Activated effector memory CD4-positive, alpha-beta T cell treated with Interleukin-2 at 50 U/mL for 16 hours (primary cell): ENCODE data around the gene MYT1.

ENCODE experiments used
- DNase-seq: peaks from one replicate; pipeline ENCODE4 v3.0.0-alpha.2; 2020

MYT1 gene

DNA sequence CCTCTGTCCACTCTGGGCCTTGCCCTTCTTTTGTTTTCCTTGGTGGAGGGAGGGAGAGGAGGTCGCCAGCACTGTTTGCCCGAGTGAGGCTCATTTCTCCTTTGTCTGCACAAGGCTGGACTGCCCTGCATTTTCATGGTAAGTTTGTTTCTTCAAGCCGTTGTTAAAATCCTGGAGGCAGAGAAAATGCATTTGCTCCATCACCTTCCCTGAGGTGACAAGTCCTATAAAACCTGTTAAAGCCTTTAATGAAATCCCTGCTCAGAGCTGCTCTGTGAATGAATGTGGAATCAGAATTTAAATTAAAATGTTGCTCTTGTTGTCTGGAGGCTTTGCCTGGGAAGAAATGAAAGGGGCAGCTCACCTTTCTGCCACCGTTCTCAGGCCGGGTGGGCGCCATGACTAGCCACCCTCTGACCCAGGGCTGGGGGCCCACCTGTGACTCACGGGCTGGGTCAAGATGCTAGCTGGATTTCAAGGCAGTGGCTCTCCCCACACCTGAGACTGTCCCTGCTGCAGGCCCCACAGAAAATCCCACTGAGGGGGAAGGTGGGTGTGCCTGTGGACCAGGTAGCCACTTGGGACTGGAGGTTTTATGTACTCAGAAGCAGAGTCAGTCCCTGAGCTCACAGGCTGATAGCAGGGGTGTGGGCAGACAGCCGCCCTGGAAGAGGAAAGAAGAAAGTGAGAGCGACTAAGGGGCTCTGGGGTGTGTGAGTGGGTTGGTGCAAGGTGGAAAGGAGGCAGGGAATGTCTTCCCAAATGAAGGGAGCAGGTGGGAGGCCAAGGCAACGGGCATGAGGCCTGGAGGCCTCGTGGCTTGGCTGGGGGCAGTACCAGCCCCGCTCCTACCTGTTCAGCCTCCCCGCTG lies 24.0 kb upstream of the MYT1 start:
- no peak for DNase-seq

DNA sequence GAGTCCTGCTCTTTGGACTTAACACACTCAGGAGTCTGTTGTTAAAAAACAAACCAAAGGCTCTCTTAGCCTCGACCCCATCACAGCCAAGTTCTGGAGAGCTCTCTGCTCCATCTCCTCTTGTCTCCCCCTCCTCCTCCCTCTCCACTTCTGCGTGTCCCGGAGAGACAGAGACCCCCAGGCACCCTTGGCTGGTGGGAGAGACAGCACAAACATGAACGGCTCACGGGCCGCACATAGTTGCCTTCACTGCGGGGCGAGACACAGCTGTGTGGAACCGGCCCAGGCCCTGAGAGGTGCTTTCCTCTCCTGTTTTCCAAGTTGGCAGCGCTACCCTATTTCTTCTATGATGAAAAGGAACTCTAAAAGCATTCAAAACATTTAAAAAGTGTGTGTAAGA lies 23.3 kb upstream of the MYT1 start:
- no peak for DNase-seq

DNA sequence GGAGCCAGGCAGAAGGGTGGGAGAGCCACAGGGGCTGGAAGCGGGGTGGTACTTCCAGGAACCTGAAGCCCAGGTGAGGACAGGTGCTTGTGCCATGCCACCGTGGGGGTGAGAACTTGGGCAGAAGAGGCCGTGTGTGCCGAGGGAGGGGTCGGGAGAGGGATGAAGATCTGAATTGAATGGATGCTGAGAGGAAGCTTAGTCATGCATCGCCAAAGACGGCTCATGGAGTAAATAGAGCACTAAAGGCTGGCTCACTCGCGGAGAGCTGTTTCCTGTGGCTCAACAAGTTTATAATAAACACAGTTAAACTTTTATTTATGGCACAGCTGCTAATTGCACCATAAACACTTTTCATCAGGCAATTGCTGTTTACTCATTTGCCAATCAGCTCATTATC lies 21.7 kb upstream of the MYT1 start:
- no peak for DNase-seq

DNA sequence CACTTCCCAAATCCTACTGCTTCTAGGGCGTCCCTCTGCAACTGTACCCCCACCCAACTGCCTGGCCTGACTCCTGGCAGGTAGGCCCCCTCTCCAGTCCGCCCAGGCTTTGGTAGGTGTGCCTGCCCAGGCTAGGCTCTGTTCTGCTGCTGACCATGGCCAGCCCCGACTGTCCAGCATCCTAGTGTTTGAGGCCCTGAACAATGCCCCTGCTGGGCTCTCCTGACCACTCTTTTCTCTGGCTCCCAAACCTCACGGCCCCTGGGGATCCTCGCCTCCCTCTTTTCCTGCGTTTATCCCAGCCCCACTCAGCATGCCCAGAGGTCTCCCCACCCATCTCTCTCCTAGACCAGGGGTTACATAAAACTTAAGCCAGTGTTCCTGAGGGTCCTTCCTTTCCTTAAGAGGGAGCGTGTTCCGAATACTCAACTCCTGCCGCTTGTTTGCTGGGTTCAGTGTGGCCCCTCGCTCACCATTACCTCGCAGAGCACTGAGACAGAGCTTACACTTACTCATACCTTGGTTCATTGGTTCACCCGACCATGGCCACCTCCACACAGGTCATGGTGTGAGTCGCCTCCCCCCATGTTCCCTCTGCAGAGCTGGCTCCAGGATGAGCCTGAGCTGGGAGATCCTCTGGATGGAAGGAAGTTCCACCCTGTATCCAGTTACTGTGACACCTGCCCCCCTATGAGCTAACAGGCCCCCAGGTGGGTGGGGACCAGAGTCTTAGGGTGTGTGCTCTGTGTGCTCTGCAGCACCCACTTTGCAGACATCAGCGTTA lies 21.0 kb upstream of the MYT1 start:
- DNase-seq: no peak

DNA sequence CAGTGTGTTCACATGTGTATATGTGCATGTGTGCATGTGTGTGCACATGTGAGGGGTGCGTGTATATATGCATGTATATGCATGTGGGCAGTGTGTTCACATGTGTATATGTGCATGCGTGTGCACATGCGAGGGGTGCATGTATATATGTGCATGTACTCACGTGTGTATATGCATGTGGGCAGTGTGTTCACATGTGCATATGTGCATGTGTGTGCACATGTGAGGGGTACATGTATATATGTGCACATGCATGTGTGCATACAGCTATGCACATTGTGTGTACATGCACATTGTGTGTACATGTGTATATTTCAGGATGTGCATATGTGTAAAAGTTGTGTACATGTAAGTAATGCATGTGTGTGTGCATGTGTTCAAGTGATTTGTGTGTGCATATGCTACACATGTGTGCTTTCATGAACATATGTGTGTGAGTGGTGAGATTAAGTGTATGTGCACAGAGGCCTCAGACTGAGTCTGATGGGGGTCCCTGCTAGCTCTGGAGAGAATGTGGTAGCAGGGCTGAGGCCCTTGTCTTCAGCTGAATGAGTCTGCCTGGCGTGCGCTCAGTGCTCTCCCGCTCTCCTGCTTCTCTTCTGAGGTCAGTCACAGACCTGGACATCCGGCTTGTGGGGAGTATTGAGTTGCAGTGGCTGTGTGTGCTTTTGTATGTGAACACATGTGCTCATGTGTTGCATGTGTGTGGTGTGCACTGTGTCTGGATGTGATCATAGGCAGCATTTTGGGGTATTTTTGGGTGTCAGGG lies 19.9 kb upstream of the MYT1 start:
- no peak for DNase-seq

DNA sequence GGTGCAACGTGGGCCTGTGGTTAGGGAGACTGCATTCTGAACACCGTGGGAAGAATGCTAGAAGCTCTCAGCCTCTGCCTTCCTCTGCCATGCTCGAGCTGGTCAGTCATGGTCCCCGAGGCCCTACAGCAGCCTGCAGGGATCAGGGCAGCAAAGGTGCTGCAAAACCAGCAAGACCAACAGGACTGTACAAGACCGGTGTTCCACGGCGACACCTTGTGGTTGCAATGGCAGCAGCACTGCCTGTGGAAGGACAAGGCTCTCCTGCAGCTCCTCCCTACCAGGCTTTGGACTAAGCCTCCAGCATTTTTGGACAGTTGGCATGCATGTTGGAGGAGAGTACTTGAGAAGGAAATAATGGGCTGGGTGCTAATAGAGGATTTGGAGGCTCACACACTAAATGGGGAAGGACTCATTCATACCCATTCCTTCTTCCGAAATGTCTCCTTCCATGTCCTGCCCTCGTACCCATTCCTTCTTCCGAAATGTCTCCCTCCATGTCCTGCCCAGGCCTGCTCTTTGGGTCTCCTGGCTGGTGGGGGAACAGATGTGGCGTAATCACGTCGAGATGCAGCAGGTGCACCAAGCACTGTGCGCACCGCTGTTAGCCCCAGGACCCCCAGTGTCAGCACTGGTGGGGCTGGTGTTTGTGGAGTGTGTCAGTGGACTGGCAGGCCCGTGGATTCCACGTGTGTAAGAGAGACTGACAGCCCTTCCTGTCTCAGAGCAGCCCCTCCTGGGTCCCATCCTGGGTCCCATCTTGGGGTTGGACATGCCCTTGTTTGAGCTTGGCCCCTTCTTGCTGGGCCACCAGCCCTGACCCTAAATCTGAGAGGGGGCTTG lies 18.6 kb upstream of the MYT1 start:
- no peak for DNase-seq

DNA sequence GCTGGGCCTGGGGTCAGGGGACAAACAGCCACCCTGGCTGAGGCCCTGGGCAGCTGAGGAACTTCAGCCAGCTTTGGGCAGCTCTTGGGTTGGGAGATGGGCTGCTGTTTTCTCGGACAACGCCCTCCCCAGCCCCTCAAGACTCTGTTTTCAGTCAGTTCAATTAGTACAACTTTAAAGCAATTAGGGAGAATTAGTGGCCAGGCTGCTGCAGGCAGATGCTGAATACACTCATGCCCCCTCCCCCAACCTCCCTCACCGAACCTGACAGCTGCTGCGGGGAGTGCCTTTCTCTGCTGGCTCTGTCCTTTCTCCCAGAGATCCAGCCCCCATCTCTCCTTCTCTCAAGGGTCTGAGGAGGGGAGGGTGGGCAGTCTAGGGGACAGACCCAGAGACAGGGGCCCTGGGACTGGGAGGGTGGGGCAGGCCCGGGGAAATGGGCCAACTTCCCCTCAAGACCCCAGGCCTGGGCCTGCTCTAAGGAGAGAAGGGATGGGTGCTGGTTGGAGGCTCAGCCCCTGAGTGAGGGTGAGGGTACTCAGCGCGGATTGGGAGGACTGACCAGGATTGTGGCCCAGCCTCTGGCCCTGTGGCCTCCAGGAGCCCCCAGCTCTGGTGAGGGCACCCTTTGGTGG lies 17.8 kb upstream of the MYT1 start:
- DNase-seq: no peak

DNA sequence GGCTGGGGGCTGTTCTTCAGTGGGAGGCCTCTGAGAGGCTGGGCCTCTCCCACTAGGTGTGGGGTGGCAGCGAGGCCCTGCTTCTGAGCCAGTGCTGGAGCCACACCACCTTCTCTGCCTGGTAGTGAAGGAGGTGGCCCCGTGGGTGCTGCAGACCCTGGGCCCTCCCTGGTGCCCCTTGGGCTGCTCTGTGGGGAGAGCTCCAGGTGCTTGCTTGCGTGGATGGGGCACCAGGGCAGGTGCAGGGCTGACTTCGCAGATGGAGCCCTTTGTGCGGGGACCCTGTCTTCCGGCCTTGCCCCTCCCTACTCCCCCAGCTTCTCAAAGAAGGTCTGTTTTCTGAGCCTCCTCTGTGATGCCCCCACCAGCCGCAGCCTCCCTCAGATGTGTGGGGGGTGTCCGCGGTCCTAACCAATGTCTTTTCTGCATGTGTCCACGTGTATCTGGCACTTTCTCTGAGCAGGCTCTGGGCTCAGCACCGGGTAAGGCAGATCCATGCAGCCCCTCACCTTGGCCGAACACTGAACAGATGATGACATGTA lies 17.2 kb upstream of the MYT1 start:
- DNase-seq: no peak

DNA sequence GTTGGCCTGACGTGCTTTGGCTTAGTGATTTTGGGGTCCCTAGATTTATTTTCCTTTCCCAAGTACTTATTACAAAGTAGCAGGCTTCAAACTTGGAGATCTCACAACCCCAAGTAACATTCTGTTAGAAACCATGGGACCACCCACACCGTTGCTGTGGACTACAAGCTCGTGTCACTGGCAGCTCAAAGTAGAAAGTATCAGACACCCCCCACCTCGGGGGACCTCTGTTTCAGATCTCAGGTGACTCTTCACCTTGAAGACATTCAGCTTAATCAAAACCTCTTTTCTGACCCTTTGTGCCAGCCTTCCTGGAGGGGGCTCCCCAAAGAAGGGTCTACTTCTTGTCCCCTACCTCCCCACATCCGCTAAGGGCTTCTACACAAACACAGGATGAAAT lies 15.7 kb upstream of the MYT1 start:
- DNase-seq: no peak

DNA sequence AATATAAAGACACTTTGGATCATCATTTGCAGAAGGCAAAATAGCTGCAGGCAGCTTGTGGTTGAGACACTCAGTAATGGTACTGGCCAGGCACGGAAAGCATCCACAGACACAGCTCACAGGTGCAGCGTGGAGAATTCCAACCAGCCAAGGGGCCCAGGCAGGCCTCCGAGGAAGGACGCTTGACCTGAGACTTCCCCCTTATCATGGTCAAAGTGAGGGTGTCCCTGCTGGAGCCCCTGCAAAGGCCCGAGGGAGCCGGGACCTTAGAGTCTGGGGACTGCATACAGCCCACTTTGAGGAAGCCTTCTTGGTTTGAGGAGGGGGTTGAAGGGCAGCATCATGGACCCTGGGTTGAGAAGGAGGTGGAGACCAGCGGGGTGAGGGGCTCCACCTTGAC lies 15.1 kb upstream of the MYT1 start:
- no peak for DNase-seq

DNA sequence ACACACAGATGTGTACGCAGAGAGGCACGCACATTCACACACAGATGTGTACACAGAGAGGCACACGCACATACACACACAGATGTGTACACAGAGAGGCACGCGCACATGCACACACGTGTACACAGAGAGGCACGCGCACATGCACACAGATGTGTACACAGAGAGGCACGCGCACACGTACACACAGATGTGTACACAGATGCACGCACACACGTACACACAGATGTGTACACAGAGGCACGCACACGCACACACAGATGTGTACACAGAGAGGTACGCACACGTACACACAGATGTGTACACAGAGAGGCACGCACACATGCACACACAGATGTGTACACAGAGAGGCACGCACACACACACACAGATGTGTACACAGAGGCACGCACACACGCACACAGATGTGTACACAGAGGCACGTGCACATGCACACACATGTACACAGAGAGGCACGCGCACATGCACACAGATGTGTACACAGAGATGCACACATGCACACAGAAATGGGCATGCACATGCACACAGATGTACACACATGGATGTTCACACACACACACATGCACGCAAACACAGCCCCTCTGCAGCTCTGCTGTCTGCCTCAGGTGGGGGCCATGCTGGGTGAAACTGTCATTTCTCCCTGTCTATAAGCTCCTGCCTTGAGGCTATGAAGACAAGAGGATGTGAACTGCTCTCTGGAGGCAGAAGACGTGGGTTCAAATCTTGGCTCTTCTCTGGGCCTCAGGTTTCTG lies 14.3 kb upstream of the MYT1 start:
- no peak for DNase-seq

DNA sequence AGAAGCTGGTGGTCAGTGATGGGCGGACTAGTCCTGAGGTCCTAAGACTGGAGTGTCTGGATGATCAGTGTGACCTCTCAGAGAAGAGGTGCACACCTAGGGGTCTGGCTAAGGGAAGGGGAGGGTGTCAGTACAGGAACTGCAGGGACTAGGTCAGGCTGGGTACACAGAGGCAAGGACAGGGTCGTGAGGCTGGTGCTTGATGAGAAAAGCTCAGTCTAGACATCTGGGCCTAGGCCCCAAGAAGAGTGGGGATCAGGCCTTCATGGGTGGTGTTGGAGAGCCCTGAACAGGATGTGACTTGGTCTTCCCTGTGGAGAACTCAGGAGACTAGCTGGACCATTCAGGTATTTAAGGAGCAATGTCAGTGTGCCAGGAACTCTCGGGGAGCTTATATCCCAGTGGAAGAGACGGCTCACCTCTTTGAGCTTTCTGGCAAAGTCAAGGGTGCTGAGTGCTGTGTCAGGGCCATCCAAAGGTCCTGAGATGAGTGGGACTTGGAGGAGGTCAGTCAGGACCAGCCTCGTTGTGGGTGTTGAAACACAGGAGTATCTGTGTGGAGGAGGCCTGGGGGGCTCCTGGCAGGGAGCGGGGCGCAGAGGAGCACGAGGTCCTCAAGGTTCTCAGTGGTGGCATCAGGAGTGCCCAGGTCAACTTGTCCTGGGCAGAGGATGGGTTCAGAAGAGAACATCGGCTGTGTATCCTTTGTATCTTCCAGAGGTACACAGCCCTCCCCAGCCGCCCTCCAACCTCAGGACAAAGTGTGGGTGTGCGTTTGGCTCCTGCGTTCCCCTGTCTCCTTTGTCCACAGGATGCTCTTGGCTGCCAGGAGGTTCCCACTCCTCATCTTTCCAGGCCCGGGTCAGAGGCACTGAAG lies 13.3 kb upstream of the MYT1 start:
- no peak for DNase-seq

DNA sequence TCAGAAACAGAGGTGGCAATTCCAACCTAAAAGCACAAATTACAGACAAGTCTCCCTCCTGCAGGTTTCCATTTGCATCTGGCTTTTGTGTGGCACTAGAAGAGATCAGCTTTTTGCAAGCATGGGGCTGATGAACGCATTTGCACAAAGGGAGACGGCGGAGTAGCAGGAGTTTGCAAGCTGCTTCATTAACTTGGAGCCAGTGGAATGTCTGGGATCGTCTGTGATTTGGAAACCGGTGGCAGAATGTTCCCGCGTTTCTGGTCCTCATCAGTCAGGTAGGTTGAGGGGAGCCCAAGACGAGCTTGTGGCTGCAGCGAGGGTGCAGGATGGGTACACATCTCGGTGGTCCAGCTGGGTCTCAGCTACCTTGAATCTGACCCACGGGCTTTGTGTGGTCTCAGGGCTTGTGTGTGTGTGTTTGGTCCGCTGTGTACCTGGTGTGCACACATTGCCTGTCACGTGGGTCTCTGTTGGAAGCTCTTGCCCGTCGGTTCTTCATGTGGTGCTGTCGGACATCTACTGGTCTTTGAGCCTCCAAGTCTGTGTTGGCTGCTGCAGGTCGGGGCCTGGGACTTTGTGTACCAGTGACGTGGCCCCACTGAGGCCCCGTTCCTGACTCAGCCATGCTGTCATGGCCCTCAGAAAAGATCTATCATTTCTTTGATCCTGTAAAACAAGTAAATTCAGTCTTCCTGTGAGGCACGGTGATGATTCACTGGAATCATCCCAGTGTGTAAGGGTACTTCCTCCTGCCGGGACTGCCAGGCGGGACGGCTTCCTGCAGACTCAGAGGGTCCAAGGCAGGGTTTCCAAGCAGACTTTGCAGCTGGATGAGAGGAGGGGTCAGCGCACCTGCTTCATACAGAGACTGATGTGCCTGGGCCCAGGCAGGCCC lies 12.4 kb upstream of the MYT1 start:
- DNase-seq: no peak

DNA sequence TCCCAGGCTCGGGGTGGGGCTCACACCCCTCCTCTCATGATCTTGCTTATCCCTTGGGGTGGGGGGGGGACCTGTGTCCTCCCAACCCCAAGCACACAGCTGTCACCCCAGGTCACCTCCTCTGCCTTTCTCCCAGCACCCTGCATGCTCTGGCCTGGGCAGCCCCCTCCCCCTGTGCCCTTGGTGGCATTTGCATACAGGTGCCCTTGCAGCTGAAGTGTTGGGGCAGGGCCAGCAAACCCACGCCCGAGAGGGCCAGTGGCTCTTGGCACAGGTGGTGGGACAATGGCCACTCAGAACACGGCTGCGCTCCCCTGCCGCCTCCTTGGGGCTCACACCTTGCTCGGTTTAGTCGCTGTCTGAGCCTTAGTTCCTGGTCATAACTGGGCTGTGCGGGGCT lies 11.3 kb upstream of the MYT1 start:
- no peak for DNase-seq

DNA sequence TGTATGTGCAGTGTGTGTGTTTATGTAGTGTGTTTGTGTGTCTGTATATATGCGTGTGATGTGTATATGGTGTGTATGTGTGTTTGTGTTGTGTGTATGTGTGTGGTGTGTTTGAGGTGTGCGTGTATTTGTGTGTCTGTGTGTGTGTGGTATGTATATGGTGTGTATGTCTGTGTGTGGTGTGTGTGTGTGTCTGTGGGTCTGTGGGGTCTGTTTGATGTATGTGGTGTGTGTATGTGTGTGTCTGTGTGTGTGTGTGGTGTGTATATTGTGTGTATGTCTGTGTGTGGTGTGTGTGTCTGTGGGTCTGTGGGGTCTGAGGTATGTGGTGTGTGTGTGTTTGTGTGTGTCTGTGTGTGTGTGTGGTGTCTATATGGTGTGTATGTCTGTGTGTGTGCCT lies 10.8 kb upstream of the MYT1 start:
- DNase-seq: no peak

DNA sequence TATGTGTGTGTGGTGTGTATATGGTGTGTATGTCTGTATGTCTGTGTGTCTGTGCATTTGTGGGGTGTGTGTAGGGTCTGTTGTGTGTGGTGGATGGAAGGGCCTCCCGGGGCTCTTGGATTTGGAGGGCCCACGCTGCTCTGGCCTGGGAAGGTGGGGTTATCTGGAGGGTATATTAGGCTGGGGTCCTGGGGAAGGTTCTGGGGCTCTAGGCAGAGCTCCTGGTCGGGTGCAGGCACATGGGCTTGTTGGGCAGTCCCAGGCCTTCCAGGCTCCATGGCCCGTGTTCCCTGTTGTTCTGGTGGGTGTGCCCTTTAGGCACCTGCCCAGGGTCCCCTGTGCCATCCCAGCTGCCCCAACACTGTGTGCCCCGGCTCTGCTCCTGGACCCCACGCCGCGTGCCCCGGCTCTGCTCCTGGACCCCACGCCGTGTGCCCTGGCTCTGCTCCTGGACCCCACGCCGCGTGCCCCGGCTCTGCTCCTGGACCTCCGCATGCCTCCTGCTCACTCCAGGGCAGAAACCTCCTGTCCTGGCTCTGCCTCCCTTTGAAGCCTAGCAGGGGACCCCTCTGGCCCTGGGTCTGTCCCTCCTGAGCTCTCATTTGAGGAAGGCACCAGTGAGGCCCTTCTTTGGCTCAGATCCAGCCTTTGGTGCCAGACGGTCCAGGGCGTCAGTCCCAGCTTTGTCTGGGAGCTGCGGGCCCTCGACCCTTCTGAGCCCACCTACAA lies 10.2 kb upstream of the MYT1 start:
- no peak for DNase-seq

DNA sequence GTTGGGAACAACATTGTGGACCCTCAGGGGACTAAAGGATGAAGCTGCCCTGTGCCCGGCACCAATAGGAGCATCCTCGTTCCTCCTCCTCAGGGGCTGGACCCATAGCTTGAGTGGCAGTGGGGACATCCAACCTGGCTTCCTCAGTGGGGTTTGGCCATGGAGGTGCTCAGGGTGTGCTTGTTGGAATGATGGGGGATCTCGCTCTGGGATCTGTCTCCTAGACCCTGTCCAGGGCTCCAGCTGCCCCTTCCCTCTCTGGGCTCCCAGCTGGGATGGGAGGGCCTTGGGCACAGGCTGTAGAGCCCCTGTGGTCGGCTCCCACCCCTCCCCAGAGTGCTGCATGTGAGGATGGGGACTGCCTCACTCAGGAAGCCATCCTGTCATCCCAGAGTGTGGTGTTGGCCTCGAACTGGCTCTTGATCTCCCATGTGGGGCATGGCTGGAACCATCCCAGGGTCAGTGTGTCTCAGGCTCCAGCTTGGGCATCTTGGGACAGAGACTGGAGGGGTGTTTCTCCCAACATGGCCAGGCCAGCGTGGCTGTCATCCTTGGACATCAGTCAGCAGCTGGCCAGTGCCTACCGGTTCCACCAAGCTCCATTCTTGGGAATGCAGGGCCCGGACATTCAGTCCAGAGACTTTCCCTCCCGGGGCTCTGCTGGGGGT lies 9.5 kb upstream of the MYT1 start:
- no peak for DNase-seq
